ENCODE results near the gene PDXP. TPM values are rescaled to one million over a fixed set of nuclear protein-coding genes. Genes with fewer than 3 reads are reported as not detected.

The PDXP gene
- total and polyA plus RNA-seq, 4 donors, result 23.4 to 42.2 (median 28.5) TPM

- no peaks in the 10 kb centered on the region for H3K27me3 ChIP-seq (ENCODE audit: control insufficient read depth in 4 of 4, insufficient read depth in 4 of 4, low read length in 3 of 4)
- 60% methylated on average over 11 of the region's 11 CpGs for WGBS
- H3K36me3 ChIP-seq (ENCODE audit: control insufficient read depth in 4 of 4, insufficient read depth in 3 of 4, low read depth in 1 of 4, low read length in 3 of 4), result no peaks in the 10 kb centered on the region
- H3K9me3 ChIP-seq (ENCODE audit: control insufficient read depth in 4 of 4, low read length in 3 of 4), result no peaks in the 10 kb centered on the region
- H3K4me3 ChIP-seq (ENCODE audit: low read depth in 1 of 3, low read length in 3 of 3), result peak overlapping the region in 1 of 3 donors; percentile 55
- TF ChIP-seq FOXA2 (IDR thresholded peaks at IDR 0.05) (no peak), GABPA (IDR thresholded peaks at IDR 0.05 in 1 of 2, conservative IDR thresholded peaks at IDR 0.05 in 1 of 2) (no peak), ATF3 (IDR thresholded peaks at IDR 0.05) (no peak), HNF4A (conservative IDR thresholded peaks at IDR 0.05) (no peak), CTCF (IDR thresholded peaks at IDR 0.05; ENCODE audit: low read depth, low read length, missing input control) (no peak), EGR1 (IDR thresholded peaks at IDR 0.05; ENCODE audit: low read depth in 2 of 2) (no peak), YY1 (IDR thresholded peaks at IDR 0.05) (no peak), SP1 (IDR thresholded peaks at IDR 0.05) (no peak), RXRA (IDR thresholded peaks at IDR 0.05) (no peak), REST (IDR thresholded peaks at IDR 0.05) (no peak), ZBTB33 (IDR thresholded peaks at IDR 0.05) (no peak), TAF1 (conservative IDR thresholded peaks at IDR 0.05) (no peak)
- H3K27ac ChIP-seq (ENCODE audit: low read depth in 1 of 2, low read length in 2 of 2), result peak overlapping the region in 1 of 2 donors; percentile 53
- peak overlapping the region in 1 of 2 donors; percentile 3 for H3K9ac ChIP-seq (ENCODE audit: low read depth in 1 of 2, low read length in 2 of 2)
- DNase-seq (ENCODE audit: low spot score), result no peak
- peaks cover 5 to 39% (median 19%) of the 10 kb centered on the region in 4 donors for H3K4me1 ChIP-seq (ENCODE audit: control insufficient read depth in 4 of 4, insufficient read depth in 4 of 4, low read length in 3 of 4)
These were observed 20.0 kb upstream of the PDXP start for GRCh38 chr22:37638391-37639069.

GRCh38 chr22:37639070-37639760 is 19.3 kb upstream of the PDXP start, which contains the start of gene SH3BP1:
Gene SH3BP1 (plus strand): TSS chr22:37639669. CDS start chr22:37639788, 119 bp downstream.
- 8% methylated on average over 57 of the region's 57 CpGs for WGBS
- Histone ChIP-seq H3K27me3 (ENCODE audit: control insufficient read depth in 4 of 4, insufficient read depth in 4 of 4, low read length in 3 of 4) (no peaks in the 10 kb centered on the region), H3K4me1 (ENCODE audit: control insufficient read depth in 4 of 4, insufficient read depth in 4 of 4, low read length in 3 of 4) (peaks cover 3 to 34% (median 12%) of the 10 kb centered on the region in 4 donors), H3K9me3 (ENCODE audit: control insufficient read depth in 4 of 4, low read length in 3 of 4) (no peaks in the 10 kb centered on the region), H3K27ac (ENCODE audit: low read depth in 1 of 2, low read length in 2 of 2) (peak within 1 kb of the TSS; percentile 49 to 53), H3K36me3 (ENCODE audit: control insufficient read depth in 4 of 4, insufficient read depth in 3 of 4, low read depth in 1 of 4, low read length in 3 of 4) (no peaks in the 10 kb centered on the region), H3K9ac (ENCODE audit: low read depth in 1 of 2, low read length in 2 of 2) (peak within 1 kb of the TSS; percentile 7 to 23), H3K4me3 (ENCODE audit: low read depth in 1 of 3, low read length in 3 of 3) (peak within 1 kb of the TSS in 2 of 3 donors; percentile 50 to 55)
- DNase-seq (ENCODE audit: low spot score), result peak; percentile 60
- TF ChIP-seq JUND (IDR thresholded peaks at IDR 0.05) (no peak), CTCF (IDR thresholded peaks at IDR 0.05; ENCODE audit: low read depth, low read length, missing input control) (no peak), FOXA2 (IDR thresholded peaks at IDR 0.05) (no peak), RAD21 (IDR thresholded peaks at IDR 0.05) (no peak), RXRA (IDR thresholded peaks at IDR 0.05) (no peak), YY1 (IDR thresholded peaks at IDR 0.05) (no peak), FOXA1 (IDR thresholded peaks at IDR 0.05) (no peak), EGR1 (IDR thresholded peaks at IDR 0.05; ENCODE audit: low read depth in 2 of 2) (no peak), TAF1 (conservative IDR thresholded peaks at IDR 0.05) (no peak)

All from liver (tissue), 9 donors.